Naive thymus-derived CD4-positive, alpha-beta T cell (primary cell): ENCODE measurements around the gene BSX. TPM values are rescaled to one million over a fixed set of nuclear protein-coding genes. Genes with fewer than 3 reads are reported as not detected.

Experiments
- ATAC-seq: fragments of 150-1000 bp; cut with Tn5 transposase; 2 replicates; pipeline ENCODE4 v1.10.0; 2021; ENCODE audit warnings: mild to moderate bottlenecking, moderate library complexity
- CTCF ChIA-PET: fragments of 350-600 bp; sonication (Branson Sonifier 250); formaldehyde crosslinking; loops from one replicate; lab custom pipeline; 2021; ENCODE audit warnings: antibody characterized with exemption; lab: Charles Lee
- POLR2A ChIA-PET: fragments of 350-600 bp; sonication (Branson Sonifier 250); formaldehyde crosslinking; loops from one replicate; lab custom pipeline; 2021; ENCODE audit warnings: antibody characterized with exemption, inconsistent platforms; lab: Charles Lee
- DNase-seq, 9 donors: peaks; one replicate each; pipeline versions ENCODE4 v3.0.0 to v3.0.0-alpha.2; 2020 to 2022; ENCODE audit warnings: mixed read lengths in 1 of 9
- H3K27ac ChIP-seq: one replicate; pipeline ENCODE4 v1.7.0; 2013; ENCODE audit warnings: mild to moderate bottlenecking, low read depth, low read length, moderate library complexity
- H3K27me3 ChIP-seq, 2 donors: one replicate each; pipeline ENCODE4 v1.7.0; 2013; ENCODE audit warnings: low read length in 2 of 2, mild to moderate bottlenecking in 2 of 2, moderate library complexity in 2 of 2; ENCODE audit not compliant: control insufficient read depth in 2 of 2, insufficient read depth in 2 of 2
- H3K36me3 ChIP-seq, 3 experiments: 1 replicate in 2 of 3; 2 replicates in 1 of 3; pipeline ENCODE4 v1.7.0; 2013; ENCODE audit warnings: low read length in 3 of 3, mild to moderate bottlenecking in 3 of 3, moderate library complexity in 1 of 3; ENCODE audit not compliant: insufficient read depth in 3 of 3, control insufficient read depth in 2 of 3
- H3K4me1 ChIP-seq, 2 donors: one replicate each; pipeline ENCODE4 v1.7.0; 2013; ENCODE audit warnings: low read length in 2 of 2, mild to moderate bottlenecking in 2 of 2, moderate library complexity in 1 of 2; ENCODE audit not compliant: control insufficient read depth in 2 of 2, insufficient read depth in 2 of 2
- H3K4me3 ChIP-seq: 2 replicates; pipeline ENCODE4 v1.7.0; 2013; ENCODE audit warnings: mild to moderate bottlenecking, low read length
- H3K9me3 ChIP-seq, 3 experiments: 1 replicate in 2 of 3; 2 replicates in 1 of 3; pipeline ENCODE4 v1.7.0; 2013; ENCODE audit warnings: low read length in 3 of 3; ENCODE audit not compliant: control insufficient read depth in 2 of 3
- H3K27ac Mint-ChIP-seq, 9 donors: one replicate each; pipeline ENCODE4 v1.8.0; 2020 to 2022; ENCODE audit warnings: mixed read lengths in 9 of 9, mild to moderate bottlenecking in 8 of 9, moderate library complexity in 5 of 9, inconsistent platforms in 2 of 9
- H3K27me3 Mint-ChIP-seq, 5 donors: one replicate each; pipeline ENCODE4 v1.8.0; 2021 to 2022; ENCODE audit warnings: mixed read lengths in 5 of 5, mild to moderate bottlenecking in 1 of 5
- H3K36me3 Mint-ChIP-seq, 5 donors: one replicate each; pipeline ENCODE4 v1.8.0; 2020 to 2022; ENCODE audit warnings: mixed read lengths in 5 of 5, mild to moderate bottlenecking in 3 of 5, inconsistent platforms in 1 of 5
- H3K4me1 Mint-ChIP-seq, 7 donors: one replicate each; pipeline ENCODE4 v1.8.0; 2020 to 2022; ENCODE audit warnings: mixed read lengths in 7 of 7, mild to moderate bottlenecking in 3 of 7, inconsistent platforms in 1 of 7
- H3K4me3 Mint-ChIP-seq, 10 donors: one replicate each; pipeline ENCODE4 v1.8.0; 2020 to 2022; ENCODE audit warnings: mild to moderate bottlenecking in 10 of 10, mixed read lengths in 10 of 10, moderate library complexity in 6 of 10, inconsistent platforms in 2 of 10
- H3K9me3 Mint-ChIP-seq, 11 donors: one replicate each; pipeline ENCODE4 v1.8.0; 2020 to 2022; ENCODE audit warnings: mixed read lengths in 11 of 11, mild to moderate bottlenecking in 4 of 11, inconsistent platforms in 1 of 11, moderate library complexity in 1 of 11
- intact Hi-C, 2 donors: fragments of 100-400 bp; cut with micrococcal nuclease; formaldehyde crosslinking; loops; one replicate each; pipeline ENCODE4 v1.15.1; 2023
- polyA plus RNA-seq, 2 donors: library from polyadenylated mRNA; unstranded; fragments of 300-500 nt; fragmentation: Illumina TruSeq; gene quantifications; one replicate each; pipeline ENCODE4 v1.2.3, GENCODE V29; 2021
- total RNA-seq, 6 experiments: library from RNA in 5 of 6; stranded (reverse) in 5 of 6; gene quantifications; 1 replicate in 5 of 6; 2 replicates in 1 of 6; pipeline ENCODE4 v1.2.3 and lab custom pipeline; 2021 to 2026

BSX gene
- total and polyA plus RNA-seq, 7 experiments from 2014 or later = not detected

- Mint-ChIP-seq H3K9me3 (no peaks in the 10 kb centered on the region), H3K4me1 (no peaks in the 10 kb centered on the region), H3K4me3 (no peak overlapping the region), H3K36me3 (peaks cover 2 to 25% (median 9%) of the 10 kb centered on the region in 5 donors), H3K27ac (no peak overlapping the region), H3K27me3 (no peaks in the 10 kb centered on the region)
- no peaks in the 10 kb centered on the region for H3K9me3 ChIP-seq
- POLR2A ChIA-PET = no interaction called here
- H3K4me1 ChIP-seq = no peaks in the 10 kb centered on the region
- no peak overlapping the region for H3K4me3 ChIP-seq
- no peak for DNase-seq
- ATAC-seq = no peak
- H3K27me3 ChIP-seq = no peaks in the 10 kb centered on the region
- H3K27ac ChIP-seq = no peak overlapping the region
- intact Hi-C loops = no loop called here
- H3K36me3 ChIP-seq = no peaks in the 10 kb centered on the region
- CTCF ChIA-PET = no interaction called here
Observed at GRCh38 chr11:122933416-122933815, 48.2 kb downstream of the BSX start.

GRCh38 chr11:122931510-122931909 is 50.1 kb downstream of the BSX start:
- H3K9me3 Mint-ChIP-seq = no peaks in the 10 kb centered on the region
- H3K36me3 Mint-ChIP-seq = peaks cover 2 to 32% (median 9%) of the 10 kb centered on the region in 5 donors
- H3K4me1 Mint-ChIP-seq = no peaks in the 10 kb centered on the region
- H3K4me3 ChIP-seq = no peak overlapping the region
- no peak overlapping the region for H3K27ac Mint-ChIP-seq
- H3K9me3 ChIP-seq = no peaks in the 10 kb centered on the region
- ChIA-PET CTCF (no interaction called here), POLR2A (no interaction called here)
- H3K27me3 ChIP-seq = no peaks in the 10 kb centered on the region
- no peaks in the 10 kb centered on the region for H3K27me3 Mint-ChIP-seq
- H3K27ac ChIP-seq = no peak overlapping the region
- H3K36me3 ChIP-seq = no peaks in the 10 kb centered on the region
- H3K4me1 ChIP-seq = no peaks in the 10 kb centered on the region
- no peak overlapping the region for H3K4me3 Mint-ChIP-seq
- intact Hi-C loops = no loop called here
- ATAC-seq (no peak), DNase-seq (no peak)

Other genes with a start within 250 kb of the BSX start
- gene CRTAM, start 143.3 kb downstream of the BSX start, total RNA-seq = 1 to 10 TPM in 4 of 5 experiments, under 1 TPM in 1; 0.39 to 4.6 (median 4.2) TPM
- gene CRTAM, start 143.3 kb downstream of the BSX start, polyA plus RNA-seq = 10 to 100 TPM in 1 of 2 donors, 1 to 10 TPM in 1; 7.5 to 14.6 TPM
- gene JHY, start 99.1 kb downstream of the BSX start, total RNA-seq = 1 to 10 TPM; 2.1 to 5.0 (median 4.1) TPM
- 1 to 10 TPM; 3.5 to 4.8 TPM for gene JHY, start 99.1 kb downstream of the BSX start, polyA plus RNA-seq
- gene HSPA8, start 80.3 kb upstream of the BSX start, total RNA-seq = 1,000 to 10,000 TPM in 1 of 5 experiments, 100 to 1,000 TPM in 4; 763 to 2,366 (median 830) TPM
- 1,000 to 10,000 TPM; 1,206 to 1,808 TPM for gene HSPA8, start 80.3 kb upstream of the BSX start, polyA plus RNA-seq
- gene CLMP, start 213.4 kb upstream of the BSX start, total RNA-seq = under 1 TPM; 0.20 to 0.60 (median 0.43) TPM
- gene CLMP, start 213.4 kb upstream of the BSX start, polyA plus RNA-seq = under 1 TPM; 0.08 to 0.20 TPM